HUDEP-2 (cell line): ENCODE results near the gene NFS1.

Source experiments
- DNase-seq, 76 experiments: peaks; one replicate each; lab custom pipeline; 2025; ENCODE audit not compliant: unreplicated experiment in 76 of 76; lab: John Stamatoyannopoulos, UW

Gene NFS1

GRCh38 chr20:35680452-35681183, 18.5 kb downstream of the NFS1 start:
- DNase-seq, result no peak

GRCh38 chr20:35674921-35675320, 24.2 kb downstream of the NFS1 start:
- no peak for DNase-seq

- no peak for DNase-seq
These were observed 25.3 kb downstream of the NFS1 start for GRCh38 chr20:35673884-35674283.

GRCh38 chr20:35669681-35670080, 29.5 kb downstream of the NFS1 start:
- no peak for DNase-seq

GRCh38 chr20:35669221-35669620, 29.9 kb downstream of the NFS1 start:
- DNase-seq, result no peak

- DNase-seq, result no peak
These were observed 33.2 kb downstream of the NFS1 start for GRCh38 chr20:35665949-35666288.

GRCh38 chr20:35664466-35665206, 34.5 kb downstream of the NFS1 start, which contains the start of the genes CPNE1 and RBM12:
TSS of gene CPNE1 (minus strand) at chr20:35664900. CDS start at chr20:35632923, 31,977 bp downstream.
TSS of gene RBM12 (minus strand) at chr20:35664900. CDS start at chr20:35655322, 9,578 bp downstream.
- peak in 75 of 76 experiments; percentile 33 to 93 (median 82) for DNase-seq

GRCh38 chr20:35663516-35664465, 35.4 kb downstream of the NFS1 start:
- peak in 31 of 76 experiments; percentile 4 to 54 (median 22) for DNase-seq

- DNase-seq, result no peak
These were observed 36.6 kb downstream of the NFS1 start for GRCh38 chr20:35662551-35662950.

- DNase-seq, result no peak
These were observed 37.2 kb downstream of the NFS1 start for GRCh38 chr20:35661908-35662307.

- DNase-seq, result no peak
These were observed 38.1 kb downstream of the NFS1 start for GRCh38 chr20:35661053-35661452.

- DNase-seq, result no peak
These were observed 38.8 kb downstream of the NFS1 start for GRCh38 chr20:35660122-35660937.

- no peak for DNase-seq
These were observed 41.9 kb downstream of the NFS1 start for GRCh38 chr20:35657271-35657670.

GRCh38 chr20:35654415-35654814, 44.7 kb downstream of the NFS1 start:
- no peak for DNase-seq

- no peak for DNase-seq
These were observed 45.3 kb downstream of the NFS1 start for GRCh38 chr20:35653893-35654292.

GRCh38 chr20:35653430-35653734, 45.8 kb downstream of the NFS1 start:
- DNase-seq, result no peak

- DNase-seq, result no peak
These were observed 46.3 kb downstream of the NFS1 start for GRCh38 chr20:35652641-35653429.

GRCh38 chr20:35651958-35652357, 47.2 kb downstream of the NFS1 start:
- no peak for DNase-seq

- no peak for DNase-seq
These were observed 48.5 kb downstream of the NFS1 start for GRCh38 chr20:35650632-35651031.
